Right cardiac atrium (tissue), 5 donors: ENCODE data around the gene CABP1. TPM values are rescaled to one million over a fixed set of nuclear protein-coding genes. Genes with fewer than 3 reads are reported as not detected.
"Not testable (repeated sequence)": the region's sequence is repeated elsewhere in the genome, so short reads cannot be mapped to it uniquely, and the experiment has no call there.

Experiments used
- ATAC-seq, 2 donors: fragments of 200-7000 bp; cut with Tn5 transposase; one replicate each; pipeline versions ENCODE4 v1.8.0 to v1.9.1; 2020; ENCODE audit warnings: moderate library complexity in 2 of 2, mild to moderate bottlenecking in 1 of 2
- DNase-seq, 3 donors: peaks; one replicate each; pipeline ENCODE4 v3.0.0-alpha.2; 2020
- H3K27ac ChIP-seq: one replicate; pipeline ENCODE4 v1.5.1; 2013; ENCODE audit warnings: mild to moderate bottlenecking, low read length, control low read depth, moderate library complexity
- H3K27me3 ChIP-seq: one replicate; pipeline ENCODE4 v1.6.1; 2013; ENCODE audit not compliant: control insufficient read depth, insufficient read depth
- H3K4me1 ChIP-seq: one replicate; pipeline ENCODE4 v1.6.1; 2013; ENCODE audit warnings: low read length; ENCODE audit not compliant: control insufficient read depth, insufficient read depth
- H3K4me3 ChIP-seq: one replicate; pipeline ENCODE4 v1.5.1; 2013; ENCODE audit warnings: low read length, control low read depth
- H3K9me3 ChIP-seq: one replicate; pipeline ENCODE4 v1.6.1; 2013; ENCODE audit warnings: low read length; ENCODE audit not compliant: control insufficient read depth
- WGBS: extraction: QIAGEN DNeasy Blood & Tissue Kit; methylation state at CpG from one replicate; pipeline ENCODE4 v1.1.7; 2013; 5-methylcytosine and 5-hydroxymethylcytosine counted together
- intact Hi-C, 4 donors: fragments of 100-400 bp; cut with DNase I; formaldehyde crosslinking; loops; one replicate each; pipeline versions ENCODE4 v1.11.0 to v1.14.0; 2022 to 2023
- polyA plus RNA-seq: library from polyadenylated mRNA; stranded (reverse); fragments of 200-250 nt; gene quantifications from one replicate; pipeline ENCODE4 v1.2.3, GENCODE V29; 2013
- total RNA-seq, 4 donors: library from RNA; stranded (reverse); fragmentation: NEBNext Ultra II Directional; extraction: Animal tissue kit (Norgen Biotek cat#: 25700); gene quantifications; one replicate each; pipeline ENCODE4 v1.2.1, GENCODE V29; 2021
- donor health status: healthy with polysubstance abuse.
- donor health status: DM: no; HTN: yes; CAD: no.
- donor health status: DM: no; HTN: no; CAD: no.
- donor health status: DM: no; HTN: yes; CAD: no; lungs with severe emphysema.
- donor health status: DM: yes; HTN: yes; CAD: no.

Gene CABP1
- total and polyA plus RNA-seq, 5 donors = 0.89 to 4.0 (median 2.5) TPM

DNA sequence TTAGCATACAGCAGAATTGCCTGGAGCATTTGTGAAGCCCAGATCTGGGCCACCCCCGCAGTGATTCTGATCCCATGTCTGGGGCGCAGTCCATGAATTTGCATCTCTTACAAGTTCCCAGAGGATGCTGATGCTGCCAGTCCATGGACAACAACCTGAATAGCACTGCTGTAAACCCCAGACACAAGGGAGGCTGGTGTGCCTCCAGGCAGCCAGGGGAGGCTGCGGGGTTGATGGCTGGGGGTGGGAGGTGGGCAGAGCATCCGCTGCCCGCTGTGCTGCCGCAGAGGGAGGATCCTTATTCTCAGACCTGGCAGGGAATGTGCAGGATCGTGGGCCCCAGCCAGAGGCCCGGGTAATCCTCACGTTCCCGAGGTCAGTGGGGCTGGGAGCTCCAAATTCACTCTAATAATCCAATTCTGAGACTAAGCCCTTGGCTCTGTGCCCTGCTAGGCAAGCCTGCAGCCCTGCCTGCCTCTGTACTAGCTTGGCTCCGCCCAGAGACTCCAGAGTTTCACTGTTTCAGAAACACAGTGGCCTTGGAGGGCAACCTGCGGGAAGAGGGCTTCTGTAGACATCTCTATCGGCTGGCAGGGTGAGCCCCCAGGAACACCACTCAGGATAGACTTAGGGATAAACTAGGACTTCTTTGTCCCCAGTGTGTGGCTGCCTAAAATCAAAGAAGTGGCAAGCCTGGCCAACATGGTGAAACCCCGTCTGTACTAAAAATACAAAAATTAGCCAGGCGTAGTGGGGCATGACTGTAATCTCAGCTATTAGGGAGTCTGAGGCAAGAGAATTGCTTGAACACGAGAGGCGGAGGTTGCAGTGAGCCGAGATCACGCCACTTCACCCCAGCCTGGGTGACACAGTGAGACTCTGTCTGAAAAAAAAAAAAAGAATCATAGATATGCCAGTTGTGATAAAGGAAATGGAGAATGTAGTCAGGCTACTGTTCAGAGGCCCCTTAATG, 28.7 kb downstream of the CABP1 start:
- Histone ChIP-seq H3K4me1 (no peaks in the 10 kb centered on the region), H3K27ac (no peak overlapping the region), H3K4me3 (no peak overlapping the region), H3K27me3 (no peaks in the 10 kb centered on the region), H3K9me3 (no peaks in the 10 kb centered on the region)
- intact Hi-C loops = no loop called here
- ATAC-seq (peak; percentile 75 to 83), DNase-seq (peak; percentile 62 to 86 (median 75))
- 50% methylated on average over 19 of the region's 19 CpGs for WGBS

GRCh38 chr12:120670237-120670636, 29.8 kb downstream of the CABP1 start:
- intact Hi-C loops, H3K4me1 ChIP-seq, H3K4me3 ChIP-seq, DNase-seq, H3K9me3 ChIP-seq, H3K27me3 ChIP-seq, ATAC-seq, H3K27ac ChIP-seq: not testable (repeated sequence)
- WGBS = 94% methylated on average over 6 of the region's 6 CpGs

DNA sequence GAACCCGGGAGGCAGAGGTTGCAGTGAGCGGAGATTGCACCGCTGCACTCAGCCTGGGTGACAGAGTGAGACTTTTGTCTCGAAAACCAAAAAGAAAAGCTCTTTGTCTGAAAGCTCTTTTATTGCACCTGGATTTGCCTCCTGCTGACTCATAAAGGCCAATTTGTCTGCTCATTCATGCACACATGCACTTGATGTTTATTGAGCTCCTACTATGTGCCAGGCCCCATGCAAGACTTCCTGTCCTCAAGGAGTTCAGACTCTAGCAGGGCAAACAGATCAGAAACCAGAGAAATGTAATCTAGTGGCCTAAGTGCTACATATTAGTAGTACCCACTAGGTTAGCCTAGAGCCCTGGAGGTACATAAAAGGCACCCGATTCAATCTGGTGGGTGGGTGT, 30.2 kb downstream of the CABP1 start:
- Histone ChIP-seq H3K9me3 (no peaks in the 10 kb centered on the region), H3K27ac (no peak overlapping the region), H3K4me3 (no peak overlapping the region), H3K4me1 (no peaks in the 10 kb centered on the region), H3K27me3 (no peaks in the 10 kb centered on the region)
- DNase-seq (no peak), ATAC-seq (no peak)
- intact Hi-C loops = no loop called here
- WGBS = 94% methylated on average over 5 of the region's 5 CpGs

DNA sequence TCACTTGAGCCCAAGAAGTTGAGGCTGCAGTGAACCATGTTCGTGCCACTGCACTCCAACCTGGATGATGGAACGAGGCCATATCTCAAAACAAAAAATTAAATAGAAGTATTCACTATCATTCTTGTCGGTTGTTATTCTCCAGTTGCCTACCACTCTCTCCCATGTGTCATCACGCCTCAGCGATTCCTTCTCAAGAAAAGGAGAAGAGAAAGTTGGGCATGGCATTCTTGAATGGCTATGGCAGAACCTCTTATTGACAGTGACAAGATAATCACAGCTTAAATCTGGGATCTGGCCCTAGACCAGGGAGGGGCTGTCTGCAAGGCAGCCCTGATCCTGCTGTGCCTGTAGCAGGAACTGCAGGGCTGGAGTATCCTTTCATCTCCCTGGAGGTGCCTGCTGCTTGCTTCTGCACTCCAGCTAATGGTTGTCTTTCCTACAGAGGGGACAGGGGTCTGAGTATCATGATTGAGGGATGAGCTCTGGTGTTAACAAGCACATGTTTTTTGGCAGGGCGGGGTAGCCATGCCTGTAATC, 33.7 kb downstream of the CABP1 start:
- Histone ChIP-seq H3K4me1 (no peaks in the 10 kb centered on the region), H3K9me3 (no peaks in the 10 kb centered on the region), H3K4me3 (no peak overlapping the region), H3K27ac (no peak overlapping the region), H3K27me3 (no peaks in the 10 kb centered on the region)
- ATAC-seq (no peak), DNase-seq (no peak)
- 72% methylated on average over 6 of the region's 6 CpGs for WGBS
- intact Hi-C loops = no loop called here

- ATAC-seq = peak; percentile 45 to 86
- Histone ChIP-seq H3K27me3 (no peaks in the 10 kb centered on the region), H3K9me3 (no peaks in the 10 kb centered on the region), H3K4me3 (no peak overlapping the region), H3K27ac (peak overlapping the region; percentile 65), H3K4me1 (peaks cover 3% of the 10 kb centered on the region)
- intact Hi-C loops = no loop called here
- WGBS = 46% methylated on average over 7 of the region's 7 CpGs
- peak in 1 of 3 donors; percentile 66 for DNase-seq
Measured at GRCh38 chr12:120677765-120678473, 37.5 kb downstream of the CABP1 start.

DNA sequence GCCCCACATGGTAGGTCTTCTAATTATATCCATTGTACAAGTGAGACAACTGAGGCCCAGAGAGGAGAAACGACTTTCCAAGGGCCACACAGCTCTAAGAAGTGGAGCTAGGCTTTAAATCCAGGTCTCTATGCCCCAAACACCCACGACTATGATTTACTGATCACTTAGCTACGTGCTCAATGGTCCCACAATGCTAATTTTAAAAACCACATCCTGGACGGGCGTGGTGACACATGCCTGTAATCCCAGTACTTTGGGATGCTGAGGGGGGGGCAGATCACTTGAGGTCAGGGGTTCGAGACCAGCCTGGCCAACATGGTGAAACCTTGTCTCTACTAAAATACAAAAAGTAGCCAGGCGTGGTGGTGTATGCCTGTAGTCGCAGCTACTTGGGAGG, 38.1 kb downstream of the CABP1 start:
- intact Hi-C loops = no loop called here
- no peak for ATAC-seq
- Histone ChIP-seq H3K4me3 (no peak overlapping the region), H3K27ac (peak overlapping the region; percentile 25), H3K4me1 (peaks cover 3% of the 10 kb centered on the region), H3K9me3 (no peaks in the 10 kb centered on the region), H3K27me3 (no peaks in the 10 kb centered on the region)
- WGBS = 68% methylated on average over 8 of the region's 8 CpGs
- no peak for DNase-seq

DNA sequence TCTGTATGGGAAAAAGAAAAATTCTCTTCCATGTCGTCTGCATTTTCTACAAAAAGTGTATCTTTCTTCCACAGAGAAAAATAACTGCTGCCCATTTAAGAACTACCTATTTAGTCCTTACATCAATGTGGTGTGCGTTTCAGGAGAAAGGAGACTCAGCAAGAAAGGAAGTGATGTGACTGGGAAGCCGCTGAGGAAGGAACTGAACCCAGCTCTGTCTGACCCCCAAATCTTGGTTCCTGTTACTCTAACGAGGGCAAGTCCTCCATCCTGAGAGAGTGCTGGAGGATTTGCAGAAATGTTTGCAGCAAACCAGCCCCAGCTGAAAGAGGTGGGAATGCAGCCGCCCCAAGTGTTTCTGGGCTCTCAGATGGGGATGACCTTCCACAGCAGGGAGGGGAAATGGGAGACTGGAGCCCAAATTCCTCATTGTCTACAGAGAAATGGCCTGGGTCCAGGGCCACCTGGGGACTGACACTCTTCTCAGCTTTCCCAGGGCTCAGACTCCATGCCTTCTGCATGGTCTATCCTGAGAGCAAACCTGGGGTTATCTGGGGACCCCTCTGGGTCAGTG, 39.8 kb downstream of the CABP1 start:
- Histone ChIP-seq H3K27me3 (no peaks in the 10 kb centered on the region), H3K9me3 (no peaks in the 10 kb centered on the region), H3K4me3 (no peak overlapping the region), H3K4me1 (peaks cover 3% of the 10 kb centered on the region), H3K27ac (no peak overlapping the region)
- ATAC-seq = no peak
- no peak for DNase-seq
- intact Hi-C loops = no loop called here
- 52% methylated on average over 5 of the region's 5 CpGs for WGBS

GRCh38 chr12:120684523-120684932, 44.1 kb downstream of the CABP1 start:
- ATAC-seq = no peak
- Histone ChIP-seq H3K4me3 (no peak overlapping the region), H3K27me3 (no peaks in the 10 kb centered on the region), H3K9me3 (no peaks in the 10 kb centered on the region), H3K27ac (no peak overlapping the region), H3K4me1 (peaks cover 9% of the 10 kb centered on the region)
- intact Hi-C loops = no loop called here
- DNase-seq = no peak
- WGBS = 70% methylated on average over 8 of the region's 8 CpGs

- Histone ChIP-seq H3K4me3 (no peak overlapping the region), H3K27ac (no peak overlapping the region), H3K4me1 (peaks cover 7% of the 10 kb centered on the region), H3K27me3 (no peaks in the 10 kb centered on the region), H3K9me3 (no peaks in the 10 kb centered on the region)
- DNase-seq (no peak), ATAC-seq (no peak)
- WGBS = 52% methylated on average over 3 of the region's 3 CpGs
- intact Hi-C loops = no loop called here
Measured at GRCh38 chr12:120685522-120685921, 45.1 kb downstream of the CABP1 start.

- peaks cover 13% of the 10 kb centered on the region for H3K4me1 ChIP-seq
- intact Hi-C loops = no loop called here
- H3K4me3 ChIP-seq = peak overlapping the region; percentile 99
- no peaks in the 10 kb centered on the region for H3K9me3 ChIP-seq
- WGBS = under 1% methylated on average over 46 of the region's 46 CpGs
- H3K27me3 ChIP-seq = no peaks in the 10 kb centered on the region
- ATAC-seq (peak; percentile 96 to 97), DNase-seq (peak; percentile 98 to 99 (median 99))
- peak overlapping the region; percentile 95 for H3K27ac ChIP-seq
Measured at GRCh38 chr12:120686151-120686689, 45.8 kb downstream of the CABP1 start.
